Hematopoietic multipotent progenitor cell treated with erythropoietin and hydrocortisone succinate and interleukin-3 and kit ligand, for 17 days (in vitro differentiated cells): Measurements from ENCODE around the gene GIPC3.
"Not testable (repeated sequence)": the region's sequence is repeated elsewhere in the genome, so short reads cannot be mapped to it uniquely, and the experiment has no call there.

Experiments
- DNase-seq: peaks from one replicate; pipeline ENCODE4 v3.0.0-alpha.2; 2015; ENCODE audit warnings: low spot score

The GIPC3 gene

GRCh38 chr19:3576696-3577443 is 8.4 kb upstream of the GIPC3 start:
- DNase-seq, result no peak

GRCh38 chr19:3577723-3578344 is 7.4 kb upstream of the GIPC3 start:
- DNase-seq, result no peak

DNA sequence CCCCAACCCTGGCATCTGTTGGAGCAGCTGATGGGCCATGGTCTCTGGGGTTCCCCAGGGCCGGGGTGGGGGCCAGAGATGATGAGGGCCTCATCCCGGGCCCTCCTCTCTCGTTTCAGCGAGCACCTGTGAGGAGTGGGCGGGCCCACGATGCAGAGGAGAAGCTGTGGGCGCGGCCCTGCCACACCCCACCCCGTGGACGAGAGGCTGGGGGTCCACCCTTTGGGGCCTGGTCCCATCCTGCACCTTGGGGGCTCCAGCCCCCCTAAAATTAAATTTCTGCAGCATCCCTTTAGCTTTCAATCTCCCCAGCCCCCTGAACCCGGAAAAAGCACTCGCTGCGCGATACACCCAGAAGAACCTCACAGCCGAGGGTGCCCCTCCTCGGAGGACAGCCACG is 6.9 kb upstream of the GIPC3 start:
- no peak for DNase-seq

GRCh38 chr19:3580156-3580934 is 4.9 kb upstream of the GIPC3 start:
- DNase-seq, result no peak

DNA sequence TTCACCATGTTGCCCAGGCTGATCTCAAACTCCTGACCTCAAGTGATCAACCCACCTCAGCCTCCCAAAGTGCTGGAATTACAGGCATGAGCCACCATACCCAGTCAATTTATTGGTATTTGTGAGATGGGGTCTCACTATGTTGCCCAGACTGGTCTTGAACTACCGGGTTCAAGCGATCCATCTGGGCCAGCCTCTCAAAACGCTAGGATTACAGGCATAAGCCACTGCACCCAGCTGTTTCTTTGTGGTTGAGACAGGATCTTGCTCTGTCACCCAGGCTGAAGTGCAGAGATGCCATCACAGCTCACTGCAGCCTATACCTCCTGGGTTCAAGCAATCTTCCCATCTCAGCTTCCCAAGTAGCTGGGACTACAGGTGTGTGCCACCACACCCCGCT is 3.5 kb upstream of the GIPC3 start:
- not testable (repeated sequence) for DNase-seq

DNA sequence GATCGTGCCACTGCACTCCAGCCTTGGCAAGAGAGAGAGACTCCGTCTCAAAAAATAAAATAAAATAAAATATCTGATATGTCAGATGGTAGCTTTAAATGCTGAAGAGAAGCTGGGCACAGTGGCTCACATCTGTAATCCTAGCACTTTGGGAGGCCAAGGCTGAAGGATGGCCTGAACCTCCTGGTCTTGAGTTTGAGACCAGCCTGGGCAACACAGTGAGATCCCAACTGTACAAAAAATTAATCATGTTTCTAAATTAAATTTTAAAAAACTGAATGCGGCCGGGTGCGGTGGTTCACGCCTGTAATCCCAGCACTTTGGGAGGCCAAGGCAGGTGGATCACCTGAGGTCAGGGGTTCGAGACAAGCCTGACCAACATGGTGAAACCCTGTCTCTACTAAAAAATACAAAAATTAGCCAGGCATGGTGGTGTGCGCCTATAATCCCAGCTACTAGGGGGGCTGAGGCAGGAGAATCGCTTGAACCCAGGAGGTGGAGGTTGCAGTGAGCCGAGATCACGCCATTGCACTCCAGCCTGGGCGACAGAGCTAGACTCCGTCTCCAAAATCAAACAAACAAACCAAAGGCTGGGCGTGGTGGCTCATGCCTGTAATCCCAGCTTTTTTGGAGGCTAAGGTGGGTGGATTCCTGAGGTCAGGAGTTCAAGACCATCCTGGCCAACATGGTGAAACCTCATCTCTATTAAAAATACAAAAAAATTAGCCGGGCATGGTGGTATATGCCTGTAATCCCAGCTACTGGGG is 1.1 kb upstream of the GIPC3 start:
- not testable (repeated sequence) for DNase-seq

DNA sequence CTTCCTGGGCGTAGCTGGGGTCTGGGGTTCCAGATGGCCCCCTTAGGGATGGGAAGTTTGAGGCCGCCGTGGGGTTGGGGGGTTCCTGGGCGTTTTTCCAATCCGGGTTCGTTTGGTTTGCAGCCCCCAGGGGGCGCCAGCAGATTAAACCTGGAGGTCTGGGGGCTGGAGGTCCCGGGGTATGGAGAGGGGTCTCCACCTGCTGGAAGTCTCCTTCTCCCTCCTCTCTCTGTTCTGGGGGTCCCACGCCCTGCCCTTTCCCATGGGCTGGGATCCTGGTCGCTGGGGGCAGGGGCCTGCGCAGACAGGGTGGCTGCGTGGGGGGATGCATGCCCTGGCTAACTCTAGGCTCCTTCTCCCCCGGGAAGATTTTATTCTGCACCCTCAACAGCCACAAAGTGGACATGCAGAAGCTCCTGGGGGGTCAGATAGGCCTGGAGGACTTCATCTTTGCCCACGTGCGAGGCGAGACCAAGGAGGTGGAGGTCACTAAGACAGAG is 899 bp downstream of the GIPC3 start:
- no peak for DNase-seq

- DNase-seq, result no peak
These were observed 1.5 kb downstream of the GIPC3 start for GRCh38 chr19:3586707-3587346.

DNA sequence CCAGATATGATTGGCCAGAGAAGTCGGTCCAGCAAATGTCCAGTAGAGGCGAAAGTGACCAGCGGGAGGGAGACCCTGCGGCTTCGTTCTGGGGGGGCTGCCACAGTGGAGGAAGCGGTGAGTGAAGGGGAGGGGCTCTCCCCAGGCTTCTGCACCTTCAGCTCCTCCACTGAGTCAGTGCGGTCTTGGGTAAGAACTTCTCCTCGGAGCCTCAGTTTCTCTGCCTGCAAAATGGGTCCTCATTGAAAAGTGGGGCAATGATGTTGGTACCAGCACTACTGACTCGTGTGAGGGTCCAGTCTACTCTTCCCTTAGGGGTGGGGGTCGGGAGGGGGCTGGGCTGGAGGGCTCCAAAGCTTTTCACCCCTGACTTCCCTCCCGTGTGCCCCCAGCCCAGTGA is 4.2 kb downstream of the GIPC3 start:
- no peak for DNase-seq

GRCh38 chr19:3589949-3590348 is 4.7 kb downstream of the GIPC3 start:
- DNase-seq, result no peak

DNA sequence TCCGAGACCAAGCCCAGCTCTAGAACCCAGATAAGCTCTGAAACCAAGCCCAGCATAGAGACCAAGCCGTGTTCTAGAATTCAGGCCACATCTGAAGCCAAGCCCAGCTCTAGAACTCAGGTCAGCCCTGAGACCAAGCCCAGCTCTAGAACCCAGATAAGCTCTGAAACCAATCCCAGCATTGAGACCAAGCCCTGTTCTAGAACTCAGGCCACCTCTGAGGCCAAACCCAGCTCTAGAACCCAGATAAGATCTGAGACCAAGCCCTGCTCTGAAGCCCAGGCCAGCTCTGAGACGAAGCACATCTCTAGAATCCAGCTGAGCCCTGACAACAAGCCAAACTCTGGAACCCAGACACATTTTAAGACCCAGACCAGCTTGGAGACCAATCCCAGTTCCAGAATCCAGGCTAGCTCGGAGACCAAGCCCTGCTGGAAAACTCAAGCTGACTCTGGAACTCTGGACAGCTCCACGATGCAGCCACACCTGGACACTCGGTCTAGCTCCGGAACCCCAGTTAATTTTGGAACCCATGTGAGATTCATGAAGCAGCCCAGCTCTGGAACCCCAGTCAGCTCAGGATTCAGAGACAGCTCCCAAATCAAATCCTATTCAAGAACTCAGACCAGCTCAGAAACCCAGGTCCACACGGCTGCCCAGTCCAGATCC is 5.8 kb downstream of the GIPC3 start:
- DNase-seq, result no peak

DNA sequence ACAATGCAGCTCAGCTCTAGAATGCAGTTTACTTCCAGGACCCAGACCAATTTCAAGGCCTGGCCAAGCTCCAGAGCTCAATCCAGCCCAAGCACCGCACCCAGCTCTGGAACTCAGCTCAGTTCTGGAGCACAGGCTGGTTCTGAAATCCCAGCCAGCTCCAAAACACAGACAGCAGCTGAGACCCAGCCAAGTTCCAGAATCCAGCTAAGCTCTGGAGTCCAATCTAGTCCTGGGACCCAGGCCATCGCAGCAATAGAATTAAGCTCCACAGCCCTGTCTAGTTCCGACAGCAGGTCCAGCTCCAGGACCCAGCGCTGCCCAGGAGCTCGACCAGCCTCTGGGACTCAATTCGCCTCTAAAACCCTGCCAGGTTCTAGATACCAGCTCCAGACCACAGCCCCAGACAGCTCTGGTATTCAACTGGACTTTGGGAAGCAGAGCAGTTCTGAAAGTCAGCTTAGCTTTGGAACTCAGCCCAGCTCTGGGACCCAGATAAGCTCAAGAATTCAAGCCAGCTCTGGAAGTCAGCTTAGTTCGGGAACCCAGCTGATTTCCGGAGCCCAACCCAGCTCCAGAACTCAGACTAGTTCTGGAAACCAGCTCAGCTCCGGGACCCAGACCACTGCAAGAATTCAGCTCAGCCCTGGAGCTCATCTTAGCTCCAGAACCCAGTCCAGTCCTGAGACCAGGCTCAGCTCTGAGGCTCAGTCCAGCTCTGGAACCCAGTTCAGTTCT is 6.8 kb downstream of the GIPC3 start:
- DNase-seq, result no peak

- no peak for DNase-seq
These were observed 7.9 kb downstream of the GIPC3 start for GRCh38 chr19:3593156-3593555.

GRCh38 chr19:3595521-3596061 is 10.3 kb downstream of the GIPC3 start:
- no peak for DNase-seq

GRCh38 chr19:3599776-3600187 is 14.5 kb downstream of the GIPC3 start:
- DNase-seq, result no peak

- DNase-seq, result no peak
These were observed 15.7 kb downstream of the GIPC3 start for GRCh38 chr19:3601021-3601420.

- DNase-seq, result no peak
These were observed 18.0 kb downstream of the GIPC3 start for GRCh38 chr19:3603121-3603811.

GRCh38 chr19:3604227-3604986 is 19.1 kb downstream of the GIPC3 start:
- no peak for DNase-seq

- no peak for DNase-seq
These were observed 19.7 kb downstream of the GIPC3 start for GRCh38 chr19:3604987-3605343.
